ENCODE results near the gene YEATS4.

DNA sequence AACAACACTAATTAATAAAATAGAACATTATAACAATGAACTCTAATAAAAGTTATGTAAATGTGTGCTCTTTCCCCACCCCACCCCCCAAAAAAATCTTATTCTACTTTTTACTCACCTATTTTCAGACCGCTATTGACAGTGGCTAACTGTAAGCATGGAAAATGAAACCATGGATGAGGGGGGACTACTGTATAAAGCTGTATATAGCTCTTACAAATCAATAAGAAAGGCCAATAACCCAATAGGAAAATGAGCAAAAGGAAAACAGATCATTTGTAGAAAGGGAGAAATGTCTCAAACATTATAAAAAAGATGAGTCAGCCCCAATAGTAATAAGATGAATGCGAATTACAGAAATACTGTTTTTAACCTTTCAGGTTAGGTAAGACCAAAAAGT, 27.4 kb downstream of the YEATS4 start:
- TF ChIP-seq, protein P1, sequence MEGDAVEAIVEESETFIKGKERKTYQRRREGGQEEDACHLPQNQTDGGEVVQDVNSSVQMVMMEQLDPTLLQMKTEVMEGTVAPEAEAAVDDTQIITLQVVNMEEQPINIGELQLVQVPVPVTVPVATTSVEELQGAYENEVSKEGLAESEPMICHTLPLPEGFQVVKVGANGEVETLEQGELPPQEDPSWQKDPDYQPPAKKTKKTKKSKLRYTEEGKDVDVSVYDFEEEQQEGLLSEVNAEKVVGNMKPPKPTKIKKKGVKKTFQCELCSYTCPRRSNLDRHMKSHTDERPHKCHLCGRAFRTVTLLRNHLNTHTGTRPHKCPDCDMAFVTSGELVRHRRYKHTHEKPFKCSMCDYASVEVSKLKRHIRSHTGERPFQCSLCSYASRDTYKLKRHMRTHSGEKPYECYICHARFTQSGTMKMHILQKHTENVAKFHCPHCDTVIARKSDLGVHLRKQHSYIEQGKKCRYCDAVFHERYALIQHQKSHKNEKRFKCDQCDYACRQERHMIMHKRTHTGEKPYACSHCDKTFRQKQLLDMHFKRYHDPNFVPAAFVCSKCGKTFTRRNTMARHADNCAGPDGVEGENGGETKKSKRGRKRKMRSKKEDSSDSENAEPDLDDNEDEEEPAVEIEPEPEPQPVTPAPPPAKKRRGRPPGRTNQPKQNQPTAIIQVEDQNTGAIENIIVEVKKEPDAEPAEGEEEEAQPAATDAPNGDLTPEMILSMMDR (conservative IDR thresholded peaks at IDR 0.05; ENCODE audit: low read depth in 2 of 2) = no peak
- no peak for TF ChIP-seq EZH2 (IDR thresholded peaks at IDR 0.05; ENCODE audit: low read depth, unreplicated experiment)
- no peak for TF ChIP-seq POLR2AphosphoS5 (IDR thresholded peaks at IDR 0.05; ENCODE audit: low read depth)
- no peak for TF ChIP-seq EZH2phosphoT487 (IDR thresholded peaks at IDR 0.05; ENCODE audit: unreplicated experiment)
- TF ChIP-seq, protein P2, sequence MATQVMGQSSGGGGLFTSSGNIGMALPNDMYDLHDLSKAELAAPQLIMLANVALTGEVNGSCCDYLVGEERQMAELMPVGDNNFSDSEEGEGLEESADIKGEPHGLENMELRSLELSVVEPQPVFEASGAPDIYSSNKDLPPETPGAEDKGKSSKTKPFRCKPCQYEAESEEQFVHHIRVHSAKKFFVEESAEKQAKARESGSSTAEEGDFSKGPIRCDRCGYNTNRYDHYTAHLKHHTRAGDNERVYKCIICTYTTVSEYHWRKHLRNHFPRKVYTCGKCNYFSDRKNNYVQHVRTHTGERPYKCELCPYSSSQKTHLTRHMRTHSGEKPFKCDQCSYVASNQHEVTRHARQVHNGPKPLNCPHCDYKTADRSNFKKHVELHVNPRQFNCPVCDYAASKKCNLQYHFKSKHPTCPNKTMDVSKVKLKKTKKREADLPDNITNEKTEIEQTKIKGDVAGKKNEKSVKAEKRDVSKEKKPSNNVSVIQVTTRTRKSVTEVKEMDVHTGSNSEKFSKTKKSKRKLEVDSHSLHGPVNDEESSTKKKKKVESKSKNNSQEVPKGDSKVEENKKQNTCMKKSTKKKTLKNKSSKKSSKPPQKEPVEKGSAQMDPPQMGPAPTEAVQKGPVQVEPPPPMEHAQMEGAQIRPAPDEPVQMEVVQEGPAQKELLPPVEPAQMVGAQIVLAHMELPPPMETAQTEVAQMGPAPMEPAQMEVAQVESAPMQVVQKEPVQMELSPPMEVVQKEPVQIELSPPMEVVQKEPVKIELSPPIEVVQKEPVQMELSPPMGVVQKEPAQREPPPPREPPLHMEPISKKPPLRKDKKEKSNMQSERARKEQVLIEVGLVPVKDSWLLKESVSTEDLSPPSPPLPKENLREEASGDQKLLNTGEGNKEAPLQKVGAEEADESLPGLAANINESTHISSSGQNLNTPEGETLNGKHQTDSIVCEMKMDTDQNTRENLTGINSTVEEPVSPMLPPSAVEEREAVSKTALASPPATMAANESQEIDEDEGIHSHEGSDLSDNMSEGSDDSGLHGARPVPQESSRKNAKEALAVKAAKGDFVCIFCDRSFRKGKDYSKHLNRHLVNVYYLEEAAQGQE (IDR thresholded peaks at IDR 0.05; ENCODE audit: unreplicated experiment) = no peak
- TF ChIP-seq, protein P3, sequence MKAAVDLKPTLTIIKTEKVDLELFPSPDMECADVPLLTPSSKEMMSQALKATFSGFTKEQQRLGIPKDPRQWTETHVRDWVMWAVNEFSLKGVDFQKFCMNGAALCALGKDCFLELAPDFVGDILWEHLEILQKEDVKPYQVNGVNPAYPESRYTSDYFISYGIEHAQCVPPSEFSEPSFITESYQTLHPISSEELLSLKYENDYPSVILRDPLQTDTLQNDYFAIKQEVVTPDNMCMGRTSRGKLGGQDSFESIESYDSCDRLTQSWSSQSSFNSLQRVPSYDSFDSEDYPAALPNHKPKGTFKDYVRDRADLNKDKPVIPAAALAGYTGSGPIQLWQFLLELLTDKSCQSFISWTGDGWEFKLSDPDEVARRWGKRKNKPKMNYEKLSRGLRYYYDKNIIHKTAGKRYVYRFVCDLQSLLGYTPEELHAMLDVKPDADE (IDR thresholded peaks at IDR 0.05) = no peak
- TF ChIP-seq ZNF331 (CRISPR knock-in tag; IDR thresholded peaks at IDR 0.05; ENCODE audit: low read depth) = no peak
